GM12891 (cell line): ENCODE data around the gene MRPL3.
"Not testable (repeated sequence)": the region's sequence is repeated elsewhere in the genome, so short reads cannot be mapped to it uniquely, and the experiment has no call there.

Source experiments
- POLR2A ChIP-seq: IDR thresholded peaks from 2 replicates; pipeline ENCODE4 v1.6.1; 2011; ENCODE audit warnings: low read depth, low read length, control low read depth
- POLR2AphosphoS5 ChIP-seq: IDR thresholded peaks from 2 replicates; pipeline ENCODE4 v1.6.1; 2011; ENCODE audit warnings: low read depth, low read length, control low read depth
- POU2F2 ChIP-seq: IDR thresholded peaks from 2 replicates; pipeline ENCODE4 v1.6.1; 2011; ENCODE audit warnings: low read depth, mild to moderate bottlenecking, control low read depth, low read length, moderate library complexity
- TAF1 ChIP-seq: IDR thresholded peaks from 2 replicates; pipeline ENCODE4 v1.6.1; 2011; ENCODE audit warnings: low read depth, low read length, control low read depth

DNA sequence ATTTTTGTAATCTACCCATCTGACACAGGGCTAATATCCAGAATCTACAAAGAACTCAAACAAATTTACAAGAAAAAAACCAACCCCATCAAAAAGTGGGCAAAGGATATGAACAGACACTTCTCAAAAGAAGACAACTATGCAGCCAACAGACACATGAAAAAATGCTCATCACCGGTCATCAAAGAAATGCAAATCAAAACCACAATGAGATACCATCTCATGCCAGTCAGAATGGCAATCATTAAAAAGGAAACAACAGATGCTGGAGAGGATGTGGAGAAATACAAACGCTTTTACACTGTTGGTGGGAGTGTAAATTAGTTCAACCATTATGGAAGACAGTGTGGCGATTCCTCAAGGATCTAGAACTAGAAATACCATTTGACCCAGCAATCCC lies 16.2 kb downstream of the MRPL3 start:
- not testable (repeated sequence) for TF ChIP-seq POU2F2, POLR2A, TAF1, POLR2AphosphoS5
